GM19372 (cell line): ENCODE data around the gene PEX14.
A peak's percentile ranks its signal among the peaks of the same experiment; 100 is the strongest.
"Not testable (repeated sequence)": the region's sequence is repeated elsewhere in the genome, so short reads cannot be mapped to it uniquely, and the experiment has no call there.

Experiments used
- ATAC-seq: cut with Tn5 transposase; IDR thresholded peaks from one replicate; pipeline ENCODE4 v1.9.1; 2021; ENCODE audit warnings: mild to moderate bottlenecking, low read depth, moderate library complexity; ENCODE audit not compliant: unreplicated experiment

PEX14 gene

GRCh38 chr1:10490286-10490970 lies 15.7 kb downstream of the PEX14 start:
- ATAC-seq: no peak

DNA sequence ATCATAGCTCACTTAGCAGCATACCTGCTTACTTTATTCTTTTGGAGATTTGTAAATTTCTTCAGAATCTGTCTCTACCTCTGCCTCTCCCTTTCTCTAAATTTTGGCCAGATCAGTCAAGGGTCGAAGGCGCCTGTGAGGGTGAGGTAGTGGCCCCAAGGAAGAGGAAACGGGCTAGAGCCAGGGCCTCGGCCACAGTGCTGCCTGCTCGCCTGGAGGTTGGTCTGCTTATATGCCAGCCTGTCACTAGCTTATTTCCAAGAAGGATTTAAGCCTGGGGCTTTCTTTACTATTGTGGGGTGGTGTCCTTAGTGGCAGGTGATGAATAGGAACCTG lies 19.6 kb downstream of the PEX14 start:
- ATAC-seq: no peak

GRCh38 chr1:10494754-10495474 lies 20.2 kb downstream of the PEX14 start:
- peak; percentile 78 for ATAC-seq

DNA sequence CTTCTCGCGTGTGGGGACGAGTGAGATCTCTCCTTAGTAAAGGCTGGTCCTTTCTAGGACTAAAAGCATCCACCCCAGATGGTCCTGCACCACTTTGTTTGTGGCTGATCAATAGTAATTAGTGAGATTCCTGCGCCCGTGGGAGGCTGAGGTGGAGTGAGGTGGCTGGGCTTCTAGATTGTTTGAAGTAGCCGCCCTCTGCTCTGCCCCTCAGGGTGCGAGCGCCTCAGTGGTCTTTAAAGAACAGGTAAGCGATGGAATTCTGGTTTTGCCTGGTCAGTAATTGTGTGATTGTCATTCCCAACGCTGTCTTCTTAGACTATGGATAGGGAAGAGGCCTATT lies 20.7 kb downstream of the PEX14 start:
- ATAC-seq: no peak

DNA sequence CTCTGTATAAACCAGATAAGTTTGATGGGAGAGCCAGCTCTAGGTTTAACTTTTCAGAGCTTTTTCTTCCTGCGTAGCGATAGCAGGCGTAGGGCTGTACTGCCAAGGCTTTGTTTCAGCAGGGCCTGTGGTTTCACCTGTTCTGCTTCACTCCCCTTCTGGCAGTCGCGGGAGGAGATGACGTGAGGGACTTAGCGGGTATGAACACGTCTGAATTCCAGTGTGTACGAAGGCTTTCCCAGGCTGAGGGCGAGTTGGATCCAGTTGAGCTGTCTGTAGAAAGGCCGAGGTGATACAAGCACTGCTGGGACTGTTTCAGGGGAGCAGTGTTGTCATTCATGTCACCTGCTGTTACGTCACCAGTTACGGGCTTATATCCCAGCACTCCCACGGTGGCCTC lies 21.2 kb downstream of the PEX14 start:
- ATAC-seq: no peak

GRCh38 chr1:10497109-10497508 lies 22.4 kb downstream of the PEX14 start:
- ATAC-seq: no peak

DNA sequence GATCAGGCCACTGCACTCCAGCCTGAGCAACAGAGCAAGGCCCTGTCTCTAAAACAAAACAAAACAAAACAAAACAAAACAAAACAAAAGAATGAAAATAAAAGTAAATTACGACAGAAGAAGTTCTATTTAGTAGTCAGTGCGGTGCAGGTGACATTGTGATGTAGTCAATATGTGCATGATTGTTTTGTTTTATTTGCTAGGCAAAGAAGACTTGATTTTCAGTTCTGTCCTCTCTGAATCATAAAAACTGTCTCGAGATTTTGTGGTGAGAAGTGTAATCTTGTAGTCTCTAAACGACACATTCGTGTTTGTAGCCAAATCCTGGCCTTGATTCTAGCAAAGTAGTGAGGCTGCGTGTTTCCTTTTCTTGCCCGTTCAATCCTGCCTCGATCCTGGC lies 23.5 kb downstream of the PEX14 start:
- ATAC-seq: no peak

DNA sequence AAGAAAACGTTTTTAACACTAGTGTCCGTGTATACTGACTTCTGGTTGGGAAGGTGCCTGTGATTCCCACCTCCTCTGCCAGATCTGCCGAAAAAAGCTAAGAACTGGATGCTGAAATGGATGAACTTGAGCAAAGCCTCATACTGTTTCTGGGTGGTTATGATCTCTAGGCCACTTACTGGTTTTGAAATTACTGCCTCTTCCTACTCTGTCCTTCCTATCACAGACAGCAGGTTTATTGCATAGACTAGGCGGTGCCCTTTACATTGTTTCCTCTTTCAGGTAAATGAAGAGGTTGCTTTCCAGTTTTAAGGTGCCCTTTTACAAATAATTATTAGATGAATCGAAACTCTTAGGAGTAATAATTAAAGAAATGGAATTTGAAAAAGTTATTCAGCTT lies 27.5 kb downstream of the PEX14 start:
- ATAC-seq: no peak

DNA sequence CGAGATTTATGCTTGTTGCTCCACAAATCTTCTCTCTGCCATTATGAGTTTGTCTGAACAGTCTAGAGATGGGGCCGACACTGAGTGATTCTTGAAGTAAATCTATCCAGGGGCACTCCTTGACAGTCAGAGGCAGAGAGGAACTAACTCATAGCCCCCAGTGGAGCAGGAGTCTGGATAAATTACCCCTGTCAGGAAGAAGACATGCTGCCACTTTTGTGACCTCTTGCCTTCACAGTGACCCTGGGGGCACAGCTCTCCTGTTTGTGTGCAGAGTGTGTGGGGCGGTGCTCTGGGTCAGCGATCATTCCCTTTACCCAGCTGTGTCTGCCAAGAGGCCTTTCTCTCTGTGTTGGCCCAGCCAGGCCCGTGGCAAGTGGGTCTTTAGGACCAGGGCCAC lies 29.5 kb downstream of the PEX14 start:
- no peak for ATAC-seq

DNA sequence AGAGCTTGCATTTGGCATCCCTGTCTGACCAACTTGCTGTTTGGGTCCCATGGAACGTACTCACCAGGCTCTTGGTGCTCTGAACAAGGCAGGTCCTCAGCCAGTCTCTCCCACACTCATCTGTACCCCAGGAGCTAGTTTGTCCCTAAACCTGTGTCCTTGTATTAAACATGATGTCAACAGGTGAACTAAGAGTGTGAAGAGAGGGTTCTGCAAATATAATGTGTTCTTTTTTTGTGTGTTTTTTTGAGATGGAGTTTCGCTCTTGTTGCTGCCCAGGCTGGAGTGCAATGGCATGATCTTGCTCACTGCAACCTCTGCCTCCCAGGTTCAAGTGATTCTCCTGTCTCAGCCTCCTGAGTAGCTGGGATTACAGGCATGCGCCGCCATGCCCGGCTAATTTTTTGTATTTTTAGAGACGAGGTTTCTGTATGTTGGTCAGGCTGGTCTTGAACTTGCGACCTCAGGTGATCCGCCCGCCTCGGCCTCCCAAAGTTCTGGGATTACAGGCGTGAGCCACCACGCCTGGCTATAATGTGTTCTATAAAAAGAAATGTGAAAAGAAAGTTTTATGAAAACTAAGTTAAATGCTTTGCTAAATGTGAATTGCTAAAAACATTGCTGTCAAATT lies 31.4 kb downstream of the PEX14 start:
- not testable (repeated sequence) for ATAC-seq

GRCh38 chr1:10506677-10507047 lies 31.9 kb downstream of the PEX14 start:
- no peak for ATAC-seq

DNA sequence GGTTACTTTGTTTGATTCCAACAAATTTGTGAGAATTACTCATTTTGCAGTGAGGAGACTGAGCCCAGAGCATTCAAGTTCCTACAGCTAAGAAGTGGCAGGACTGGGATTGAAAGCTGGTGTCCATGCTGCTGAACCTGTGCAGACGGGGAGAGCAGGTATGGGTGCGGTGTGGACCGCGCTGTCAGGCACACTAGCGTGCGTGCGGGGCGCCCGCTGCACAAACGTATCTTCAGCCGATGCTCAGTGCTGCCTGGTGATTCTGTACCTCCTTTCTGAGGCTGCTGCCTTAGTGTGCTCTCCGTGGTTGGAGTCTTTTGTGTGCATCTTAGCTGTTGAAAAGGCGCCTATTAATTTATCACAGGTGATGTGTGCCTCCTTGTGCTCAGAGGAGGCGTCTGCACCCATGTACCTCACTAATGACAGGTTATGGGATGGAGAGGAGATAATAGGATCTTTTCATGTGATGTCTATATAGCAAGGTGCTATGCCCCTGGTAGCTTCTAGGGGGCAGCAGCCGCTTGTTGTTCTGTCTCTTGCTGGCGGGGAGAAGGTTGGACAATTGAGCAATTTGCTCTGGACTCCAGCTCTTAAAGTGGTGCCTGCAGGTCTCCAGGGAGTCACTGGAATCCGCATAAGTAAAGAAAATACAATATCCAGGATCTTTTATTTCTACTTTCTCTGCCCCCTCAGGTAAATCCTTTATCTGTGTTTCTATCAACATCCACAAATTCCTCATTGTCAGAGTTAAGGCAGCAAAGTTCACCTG lies 32.5 kb downstream of the PEX14 start:
- no peak for ATAC-seq

- no peak for ATAC-seq
Measured at GRCh38 chr1:10508511-10508951, 33.8 kb downstream of the PEX14 start.

DNA sequence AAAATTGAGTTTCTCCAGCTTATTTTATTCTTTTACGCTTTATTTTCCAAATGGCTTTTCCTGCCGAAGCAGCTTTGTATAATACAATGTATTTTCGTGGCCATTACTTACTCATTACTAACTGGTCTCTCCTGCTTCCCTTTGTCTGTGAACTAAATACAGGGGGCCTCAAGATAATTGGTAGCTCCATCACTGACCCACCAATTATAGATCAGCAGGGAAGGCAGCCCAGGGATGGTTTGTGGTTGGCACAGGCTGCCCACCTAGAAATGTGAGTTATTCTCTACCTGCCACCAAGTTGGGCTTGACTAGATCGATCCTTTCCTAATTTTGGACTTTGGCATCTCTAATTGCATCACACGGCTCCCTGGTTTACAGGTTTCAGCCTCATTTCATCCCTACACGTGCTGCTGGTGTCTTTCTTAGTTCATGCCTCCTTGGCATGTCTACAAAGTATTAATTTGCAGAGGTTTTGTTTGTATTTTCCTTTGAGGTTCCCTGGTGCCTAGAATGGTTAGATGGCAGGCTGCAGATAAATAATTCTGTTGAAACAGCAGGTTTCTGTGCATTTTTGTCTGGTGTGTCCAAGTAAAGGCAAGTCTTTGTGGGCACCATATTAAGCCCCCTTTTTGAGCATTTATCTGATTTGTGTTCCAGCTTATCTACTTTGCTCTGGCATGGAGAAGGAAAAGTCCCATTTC lies 35.2 kb downstream of the PEX14 start:
- no peak for ATAC-seq

DNA sequence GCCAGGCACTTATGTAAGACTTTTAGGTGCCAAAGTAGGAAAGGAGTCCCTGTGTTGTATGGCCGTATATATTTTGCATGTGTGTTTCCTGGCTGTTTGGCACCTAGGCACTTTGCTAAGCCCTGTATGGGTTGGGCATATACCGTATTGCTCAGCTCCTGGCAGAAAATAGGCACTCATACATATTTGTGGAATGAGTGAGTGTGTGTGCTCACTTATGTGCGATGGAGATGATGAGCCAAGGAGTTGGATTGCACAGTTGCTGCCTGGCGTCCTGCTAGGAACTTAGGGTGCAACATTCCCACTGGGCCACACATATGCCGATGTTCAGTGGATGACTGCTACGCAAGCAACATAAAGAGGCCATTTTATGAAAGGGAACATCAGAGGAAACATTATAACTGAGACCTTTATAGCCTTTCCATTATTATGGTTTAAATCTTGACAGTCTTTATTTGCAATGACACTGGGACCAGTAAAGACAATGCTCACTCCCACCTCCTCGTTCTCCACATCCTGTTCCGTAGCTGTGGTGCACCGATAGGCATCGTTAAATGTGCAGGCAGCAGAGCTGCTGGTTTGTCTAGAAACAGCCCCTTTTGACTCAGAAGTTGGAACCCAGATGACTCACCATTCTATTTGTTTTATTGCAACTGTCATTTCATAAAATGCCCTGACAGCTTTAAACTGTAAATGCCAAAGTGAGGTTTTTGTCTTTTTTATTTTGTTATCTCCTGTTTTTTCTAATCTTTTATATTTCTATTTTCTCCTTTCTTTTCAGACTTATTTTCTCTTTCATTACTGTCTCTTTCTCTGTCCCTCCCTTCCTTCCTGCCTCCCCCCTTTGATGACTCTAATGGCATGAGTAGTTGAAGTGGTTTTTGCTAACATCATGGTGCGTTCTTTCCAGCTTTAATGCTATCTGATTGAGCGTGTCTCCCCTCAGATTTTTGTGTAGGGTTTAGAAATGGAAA lies 36.1 kb downstream of the PEX14 start:
- ATAC-seq: peak; percentile 76

DNA sequence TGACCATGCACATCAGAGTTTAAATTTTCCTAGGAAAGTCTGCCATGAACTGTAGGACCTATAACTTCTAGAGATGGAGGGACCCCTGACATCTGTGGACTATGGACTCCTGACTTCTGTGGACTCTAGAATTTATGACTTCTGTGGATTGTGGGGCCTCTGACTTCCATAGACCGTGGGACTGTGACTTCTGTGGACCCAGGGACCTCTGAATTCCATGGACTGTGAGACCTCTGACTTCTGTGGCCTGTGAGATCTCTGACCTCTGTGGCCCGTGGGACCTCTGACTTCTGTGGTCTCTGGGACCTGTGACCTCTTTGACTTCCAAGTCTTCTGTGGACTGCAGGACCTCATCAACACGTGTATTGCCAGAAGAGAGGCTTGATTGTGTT lies 36.7 kb downstream of the PEX14 start:
- no peak for ATAC-seq

DNA sequence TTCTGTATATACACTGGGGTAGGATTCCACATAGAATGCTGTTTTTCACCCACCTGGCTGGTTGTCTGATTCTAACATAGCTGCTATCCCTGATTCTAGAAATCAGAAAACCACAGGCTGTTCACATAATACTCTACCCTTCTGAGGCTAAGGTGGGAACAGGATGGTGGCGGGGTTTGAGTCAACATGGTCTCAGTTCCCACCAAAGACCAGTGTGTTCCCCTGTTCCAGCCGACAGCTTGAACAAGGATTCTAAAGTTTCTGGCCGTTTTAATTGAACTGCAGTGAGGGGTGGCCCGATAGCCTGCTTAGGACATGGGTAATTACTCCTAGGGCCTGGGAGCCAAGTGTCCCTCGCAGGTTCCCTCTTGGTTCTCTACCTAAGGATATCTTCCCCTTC lies 38.4 kb downstream of the PEX14 start:
- no peak for ATAC-seq

- no peak for ATAC-seq
Measured at GRCh38 chr1:10514490-10515235, 39.9 kb downstream of the PEX14 start.
